ENCODE measurements around the gene LYSMD4. TPM values are rescaled to one million over a fixed set of nuclear protein-coding genes. Genes with fewer than 3 reads are reported as not detected.

Gene LYSMD4
- total RNA-seq, 1 experiment from 2014 or later: 15.9 TPM

DNA sequence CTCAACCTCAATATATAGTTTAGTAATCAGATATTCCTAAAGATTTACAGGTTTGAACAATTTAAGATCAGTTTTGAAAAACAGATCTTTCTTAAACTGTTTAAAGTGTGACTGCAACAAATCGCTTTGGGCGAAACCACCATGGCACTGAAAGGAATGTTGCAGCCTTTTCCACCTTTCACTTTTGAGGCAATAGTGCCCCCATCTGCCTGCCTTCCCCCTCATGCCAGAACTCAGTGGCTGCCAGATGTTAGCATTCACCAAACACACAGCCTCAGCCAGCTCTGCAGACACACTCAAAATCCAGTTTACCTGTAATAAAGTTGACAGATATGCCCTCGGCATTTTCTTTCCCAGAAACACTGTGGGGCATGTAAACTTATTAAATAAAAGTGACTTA is 3.3 kb downstream of the LYSMD4 start:
- H3K4me3 Mint-ChIP-seq (ENCODE audit: unreplicated experiment): no peak overlapping the region
- Histone ChIP-seq H3K4me1 (peaks cover 8% of the 10 kb centered on the region; the same call in 1 of the 2 replicates), H3K36me3 (ENCODE audit: control insufficient read depth, insufficient read depth, low read length) (no peaks in the 10 kb centered on the region; the same call in 1 of the 2 replicates), H3K4me3 (ENCODE audit: low read depth, low read length) (no peak overlapping the region), H3K27me3 (replicated peaks; ENCODE audit: control insufficient read depth, insufficient read depth, low read length) (no peaks in the 10 kb centered on the region), H3K9me3 (no peaks in the 10 kb centered on the region)
- H3K27ac Mint-ChIP-seq (ENCODE audit: unreplicated experiment): no peak overlapping the region
- peak in 1 of 2 experiments; percentile 12 for DNase-seq
- intact Hi-C loops (cut with micrococcal nuclease; ENCODE audit: unreplicated experiment): loop anchor here (1.0 to 5.0 kb wide), 2 partner anchors 163 to 444 kb away; partner anchors contain the start of gene MEF2A
- POLR2A ChIA-PET: no interaction called here
- no peaks in the 10 kb centered on the region for H3K27me3 Mint-ChIP-seq (ENCODE audit: insufficient read depth, unreplicated experiment)
- no peaks in the 10 kb centered on the region for H3K36me3 Mint-ChIP-seq (ENCODE audit: insufficient read depth, unreplicated experiment)
- CTCF ChIA-PET: no interaction called here
- no TSS peak for BruUV-seq (replicated peaks)
- TF ChIP-seq, protein P1, sequence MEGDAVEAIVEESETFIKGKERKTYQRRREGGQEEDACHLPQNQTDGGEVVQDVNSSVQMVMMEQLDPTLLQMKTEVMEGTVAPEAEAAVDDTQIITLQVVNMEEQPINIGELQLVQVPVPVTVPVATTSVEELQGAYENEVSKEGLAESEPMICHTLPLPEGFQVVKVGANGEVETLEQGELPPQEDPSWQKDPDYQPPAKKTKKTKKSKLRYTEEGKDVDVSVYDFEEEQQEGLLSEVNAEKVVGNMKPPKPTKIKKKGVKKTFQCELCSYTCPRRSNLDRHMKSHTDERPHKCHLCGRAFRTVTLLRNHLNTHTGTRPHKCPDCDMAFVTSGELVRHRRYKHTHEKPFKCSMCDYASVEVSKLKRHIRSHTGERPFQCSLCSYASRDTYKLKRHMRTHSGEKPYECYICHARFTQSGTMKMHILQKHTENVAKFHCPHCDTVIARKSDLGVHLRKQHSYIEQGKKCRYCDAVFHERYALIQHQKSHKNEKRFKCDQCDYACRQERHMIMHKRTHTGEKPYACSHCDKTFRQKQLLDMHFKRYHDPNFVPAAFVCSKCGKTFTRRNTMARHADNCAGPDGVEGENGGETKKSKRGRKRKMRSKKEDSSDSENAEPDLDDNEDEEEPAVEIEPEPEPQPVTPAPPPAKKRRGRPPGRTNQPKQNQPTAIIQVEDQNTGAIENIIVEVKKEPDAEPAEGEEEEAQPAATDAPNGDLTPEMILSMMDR (IDR thresholded peaks at IDR 0.05; ENCODE audit: insufficient read depth in 1 of 2, low read depth in 1 of 2, low read length in 1 of 2, severe bottlenecking in 1 of 2, unreplicated experiment in 1 of 2): no peak
- no peaks in the 10 kb centered on the region for H3K4me1 Mint-ChIP-seq (ENCODE audit: low read depth, unreplicated experiment)
- H3K9me3 Mint-ChIP-seq (ENCODE audit: unreplicated experiment): no peaks in the 10 kb centered on the region

DNA sequence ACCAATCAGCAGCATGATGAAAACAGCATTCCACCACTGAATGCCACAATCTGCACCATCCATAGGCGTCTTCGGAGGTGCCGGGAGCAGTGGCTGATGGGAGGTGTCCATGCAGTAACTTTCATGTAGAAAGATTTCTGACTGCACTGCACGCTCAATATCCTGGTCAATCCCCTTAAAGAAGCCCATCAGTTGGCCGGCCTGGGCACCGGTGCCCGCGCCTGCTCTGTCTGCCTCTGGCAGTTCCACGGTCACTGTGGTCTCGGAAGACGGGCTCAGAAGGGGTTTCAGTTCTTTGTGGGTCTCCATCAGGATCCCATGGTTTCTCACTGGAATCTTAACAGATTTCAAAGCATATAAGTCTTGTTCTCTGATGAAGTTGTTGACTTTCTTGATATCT is 3.9 kb downstream of the LYSMD4 start:
- H3K9me3 ChIP-seq: no peaks in the 10 kb centered on the region
- H3K27me3 ChIP-seq (replicated peaks; ENCODE audit: control insufficient read depth, insufficient read depth, low read length): no peaks in the 10 kb centered on the region
- Mint-ChIP-seq H3K27me3 (ENCODE audit: insufficient read depth, unreplicated experiment) (no peaks in the 10 kb centered on the region), H3K4me3 (ENCODE audit: unreplicated experiment) (no peak overlapping the region), H3K36me3 (ENCODE audit: insufficient read depth, unreplicated experiment) (no peaks in the 10 kb centered on the region), H3K27ac (ENCODE audit: unreplicated experiment) (no peak overlapping the region), H3K9me3 (ENCODE audit: unreplicated experiment) (no peaks in the 10 kb centered on the region), H3K4me1 (ENCODE audit: low read depth, unreplicated experiment) (no peaks in the 10 kb centered on the region)
- TF ChIP-seq, protein P1 (IDR thresholded peaks at IDR 0.05; ENCODE audit: insufficient read depth in 1 of 2, low read depth in 1 of 2, low read length in 1 of 2, severe bottlenecking in 1 of 2, unreplicated experiment in 1 of 2): no peak
- no peak overlapping the region for H3K4me3 ChIP-seq (ENCODE audit: low read depth, low read length)
- BruUV-seq (replicated peaks): no TSS peak
- intact Hi-C loops (cut with micrococcal nuclease; ENCODE audit: unreplicated experiment): no loop called here
- ChIA-PET CTCF (no interaction called here), POLR2A (no interaction called here)
- H3K36me3 ChIP-seq (ENCODE audit: control insufficient read depth, insufficient read depth, low read length): no peaks in the 10 kb centered on the region; the same call in 1 of the 2 replicates
- DNase-seq: no peak
- H3K4me1 ChIP-seq: peaks cover 8% of the 10 kb centered on the region; the same call in 1 of the 2 replicates

DNA sequence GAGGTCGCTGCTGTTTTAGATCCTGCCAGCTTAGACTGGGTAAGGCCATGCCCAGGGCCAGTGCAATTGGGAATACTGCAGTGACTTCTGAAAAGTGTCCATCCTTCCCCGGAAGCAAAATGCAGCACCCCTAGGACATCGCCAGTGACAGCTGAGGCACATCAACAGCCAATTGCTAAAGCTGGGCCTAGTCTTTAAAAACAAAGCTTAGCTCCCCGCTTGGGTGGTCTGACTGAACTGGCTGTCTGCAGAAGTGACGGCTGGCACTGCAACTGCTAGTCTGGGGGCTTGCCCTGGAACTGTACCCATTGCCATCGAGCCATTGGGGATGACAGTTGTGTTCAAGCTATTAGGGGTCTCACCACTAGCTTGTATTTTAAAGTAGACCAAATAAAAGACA is 4.3 kb downstream of the LYSMD4 start:
- no peaks in the 10 kb centered on the region for H3K27me3 ChIP-seq (replicated peaks; ENCODE audit: control insufficient read depth, insufficient read depth, low read length)
- ChIA-PET CTCF (no interaction called here), POLR2A (no interaction called here)
- Mint-ChIP-seq H3K27me3 (ENCODE audit: insufficient read depth, unreplicated experiment) (no peaks in the 10 kb centered on the region), H3K4me3 (ENCODE audit: unreplicated experiment) (no peak overlapping the region), H3K36me3 (ENCODE audit: insufficient read depth, unreplicated experiment) (no peaks in the 10 kb centered on the region), H3K27ac (ENCODE audit: unreplicated experiment) (no peak overlapping the region), H3K4me1 (ENCODE audit: low read depth, unreplicated experiment) (no peaks in the 10 kb centered on the region), H3K9me3 (ENCODE audit: unreplicated experiment) (no peaks in the 10 kb centered on the region)
- TF ChIP-seq, protein P1 (IDR thresholded peaks at IDR 0.05; ENCODE audit: insufficient read depth in 1 of 2, low read depth in 1 of 2, low read length in 1 of 2, severe bottlenecking in 1 of 2, unreplicated experiment in 1 of 2): no peak
- H3K36me3 ChIP-seq (ENCODE audit: control insufficient read depth, insufficient read depth, low read length): no peaks in the 10 kb centered on the region; the same call in 1 of the 2 replicates
- no peaks in the 10 kb centered on the region for H3K9me3 ChIP-seq
- intact Hi-C loops (cut with micrococcal nuclease; ENCODE audit: unreplicated experiment): no loop called here
- BruUV-seq (replicated peaks): no TSS peak
- DNase-seq: no peak
- H3K4me3 ChIP-seq (ENCODE audit: low read depth, low read length): no peak overlapping the region
- peaks cover 8% of the 10 kb centered on the region; the same call in 1 of the 2 replicates for H3K4me1 ChIP-seq

All from Caco-2 (cell line).